NCI-H510A treated with DMSO at 0.1 percent for 48 hours (cell line): ENCODE data around the gene KANK3.
"Not testable (repeated sequence)": the region's sequence is repeated elsewhere in the genome, so short reads cannot be mapped to it uniquely, and the experiment has no call there.

Experiments used
- DNase-seq: peaks from one replicate; lab custom pipeline; 2025; lab: John Stamatoyannopoulos, UW

KANK3 gene

DNA sequence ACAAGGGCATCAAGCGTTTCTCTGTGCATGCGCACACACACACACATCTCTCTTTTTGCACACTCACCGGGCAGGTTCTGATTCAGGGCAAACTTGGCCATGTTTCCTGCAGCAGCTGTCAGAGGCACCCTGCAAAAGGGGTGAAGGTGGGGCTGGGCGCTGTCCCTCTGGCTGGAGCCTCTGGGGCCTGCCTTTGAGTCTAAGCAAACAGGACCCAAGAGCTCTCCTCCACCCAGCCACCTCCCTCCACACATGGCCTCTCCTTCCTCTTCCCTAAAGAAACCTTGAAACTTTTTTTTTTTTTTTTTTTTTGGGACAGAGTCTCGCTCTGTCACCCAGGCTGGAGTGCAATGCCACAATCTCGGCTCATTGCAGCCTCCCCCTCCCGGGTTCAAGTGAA lies 5.3 kb downstream of the KANK3 start:
- no peak for DNase-seq

DNA sequence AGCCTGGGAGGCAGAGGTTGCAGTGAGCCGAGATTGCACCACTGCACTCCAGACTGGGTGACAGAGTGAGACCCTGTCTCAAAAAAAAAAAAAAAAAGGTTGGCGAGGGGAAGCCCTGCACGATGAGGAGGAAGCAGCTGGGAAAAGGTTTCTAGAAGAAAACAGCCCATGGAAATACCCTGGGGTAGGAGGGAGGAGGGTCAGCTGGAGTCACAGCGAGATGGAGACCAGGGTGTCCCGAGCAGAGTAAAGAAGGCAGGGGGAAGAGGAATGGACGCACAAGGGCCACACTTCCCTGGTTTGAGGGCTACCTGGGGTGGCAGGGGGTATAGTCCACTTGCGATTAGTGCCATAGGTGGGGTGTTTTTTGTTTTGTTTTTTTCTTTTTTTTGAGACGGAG lies 6.4 kb downstream of the KANK3 start:
- no peak for DNase-seq

- DNase-seq = peak; percentile 59
Measured at GRCh38 chr19:8336072-8336569, 6.9 kb downstream of the KANK3 start.

- DNase-seq = no peak
Measured at GRCh38 chr19:8335343-8336071, 7.6 kb downstream of the KANK3 start.

- peak; percentile 79 for DNase-seq
Measured at GRCh38 chr19:8334458-8335342, 8.4 kb downstream of the KANK3 start.

DNA sequence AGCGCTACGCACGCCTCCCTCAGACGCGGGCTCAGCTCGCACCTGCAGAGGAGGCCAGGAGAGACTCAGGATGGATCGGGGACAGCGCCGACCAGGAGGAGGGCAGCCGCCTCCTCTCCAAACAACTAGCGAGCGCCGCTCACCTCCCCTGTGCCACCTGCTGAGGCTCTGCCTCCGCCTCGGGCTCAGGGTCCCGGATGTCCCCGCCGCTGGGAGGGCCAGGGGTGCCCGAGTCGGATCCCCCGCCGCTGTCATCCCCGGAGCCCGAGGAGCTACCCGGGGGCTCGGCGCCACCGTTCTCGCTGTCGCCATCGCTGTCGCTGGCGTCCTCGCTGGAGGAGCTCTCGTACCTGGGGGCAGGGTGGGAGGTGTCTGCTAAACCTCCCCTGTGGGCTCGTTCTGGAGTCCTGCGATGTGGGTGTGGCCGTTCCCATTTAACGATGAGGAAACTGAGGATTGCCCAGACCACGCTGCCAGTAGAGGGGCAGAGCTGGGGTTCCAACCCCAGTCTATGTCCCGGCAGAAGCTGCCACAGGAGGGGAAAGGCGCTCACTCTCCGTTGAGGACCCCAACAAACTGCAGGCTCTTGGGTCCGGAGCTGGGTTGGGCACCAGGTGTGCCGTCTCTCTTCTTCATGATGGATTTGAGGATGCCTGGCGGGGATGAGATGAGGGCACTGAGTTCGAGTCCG lies 9.2 kb downstream of the KANK3 start:
- peak; percentile 32 for DNase-seq

GRCh38 chr19:8332976-8333766 lies 9.9 kb downstream of the KANK3 start:
- DNase-seq = no peak

GRCh38 chr19:8331263-8331845 lies 11.7 kb downstream of the KANK3 start:
- no peak for DNase-seq

GRCh38 chr19:8329996-8330395 lies 13.1 kb downstream of the KANK3 start:
- DNase-seq = no peak

GRCh38 chr19:8325454-8325853 lies 17.6 kb downstream of the KANK3 start:
- DNase-seq = no peak

DNA sequence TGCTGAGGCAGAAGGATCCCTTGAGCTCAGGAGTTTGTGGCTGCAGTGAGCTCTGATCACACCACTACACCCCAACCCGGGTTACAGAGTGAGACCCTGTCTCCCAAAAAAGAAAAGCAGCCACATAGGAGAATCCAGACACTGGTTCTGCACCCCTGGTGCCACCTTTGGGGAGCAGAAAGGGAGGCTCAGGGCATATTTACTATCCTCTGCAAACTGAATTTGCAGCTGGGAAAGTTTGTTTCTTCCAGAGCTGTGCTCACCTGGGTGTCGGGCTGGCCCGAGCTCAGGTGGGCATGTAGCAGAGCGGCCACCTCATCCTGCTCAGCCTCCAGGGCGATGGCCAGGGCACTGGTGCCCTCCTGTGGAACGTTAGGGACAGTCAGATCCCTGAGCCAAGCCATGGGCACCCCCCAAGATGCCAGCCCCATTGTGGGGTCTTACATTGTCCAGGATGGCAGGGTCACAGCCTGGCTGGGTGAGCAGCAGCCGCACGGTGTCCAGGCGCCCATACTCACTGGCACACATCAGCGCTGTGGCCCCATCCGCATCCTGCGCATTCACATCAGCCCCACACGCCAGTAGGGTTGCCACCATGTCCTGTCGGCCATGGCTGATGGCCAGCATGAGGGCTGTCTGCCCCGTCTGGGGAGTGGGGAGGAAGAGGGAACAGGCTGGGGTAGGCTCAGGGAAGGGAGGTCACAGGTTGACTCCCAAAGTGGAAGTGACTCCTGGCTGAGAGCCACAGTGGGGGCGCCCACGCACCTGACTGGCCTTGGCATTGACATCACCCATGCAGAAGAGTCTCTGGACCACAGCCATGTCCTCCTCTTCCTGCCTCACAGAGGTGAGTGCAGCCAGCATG lies 18.6 kb downstream of the KANK3 start:
- DNase-seq = no peak

DNA sequence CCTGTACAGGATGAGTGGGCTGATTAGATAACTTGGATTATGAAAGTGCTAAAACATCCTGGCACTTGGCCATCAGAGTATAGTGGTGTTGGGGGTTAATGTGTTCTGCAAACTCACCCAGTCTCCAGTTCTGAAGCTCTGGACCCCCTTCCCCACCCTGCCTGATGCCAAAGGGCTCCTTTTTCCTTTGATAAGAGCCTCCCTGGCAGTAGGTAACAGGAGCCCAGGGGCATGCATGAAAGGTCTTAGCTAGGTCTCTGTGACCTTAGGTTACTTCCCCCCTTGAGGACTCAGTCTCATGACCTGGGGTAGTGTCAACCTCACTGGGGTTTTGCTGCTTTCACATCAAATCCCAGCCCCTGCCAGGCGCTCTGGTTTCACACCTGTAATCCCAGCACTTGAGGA lies 19.3 kb downstream of the KANK3 start:
- DNase-seq = no peak

DNA sequence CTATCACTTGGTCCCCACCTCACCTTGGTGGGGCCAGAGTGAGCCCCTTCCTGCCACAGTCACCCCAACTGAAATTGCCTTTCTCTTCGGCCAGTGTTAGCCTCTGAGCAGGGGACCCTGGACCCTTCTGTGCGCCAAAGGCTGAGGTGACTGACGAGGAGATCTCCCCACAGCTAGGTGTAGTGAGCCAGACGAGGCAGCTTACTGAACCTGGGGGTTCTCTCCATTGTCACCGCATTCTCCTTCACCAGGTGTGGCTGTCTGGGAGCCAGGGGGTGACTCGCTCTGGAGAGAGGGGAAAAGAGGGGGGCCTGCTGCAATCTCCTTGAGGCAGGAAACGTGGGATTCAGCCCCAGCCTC lies 20.4 kb downstream of the KANK3 start:
- DNase-seq = no peak

- DNase-seq = no peak
Measured at GRCh38 chr19:8321986-8322637, 20.9 kb downstream of the KANK3 start.

GRCh38 chr19:8321067-8321985 lies 21.7 kb downstream of the KANK3 start, which contains the start of the genes NDUFA7 and RPS28:
Gene NDUFA7 (minus strand): TSS chr19:8321375. CDS start chr19:8321358, 17 bp downstream.
Gene RPS28 (plus strand): TSS chr19:8321496. CDS start chr19:8321531, 35 bp downstream.
- peak; percentile 93 for DNase-seq

DNA sequence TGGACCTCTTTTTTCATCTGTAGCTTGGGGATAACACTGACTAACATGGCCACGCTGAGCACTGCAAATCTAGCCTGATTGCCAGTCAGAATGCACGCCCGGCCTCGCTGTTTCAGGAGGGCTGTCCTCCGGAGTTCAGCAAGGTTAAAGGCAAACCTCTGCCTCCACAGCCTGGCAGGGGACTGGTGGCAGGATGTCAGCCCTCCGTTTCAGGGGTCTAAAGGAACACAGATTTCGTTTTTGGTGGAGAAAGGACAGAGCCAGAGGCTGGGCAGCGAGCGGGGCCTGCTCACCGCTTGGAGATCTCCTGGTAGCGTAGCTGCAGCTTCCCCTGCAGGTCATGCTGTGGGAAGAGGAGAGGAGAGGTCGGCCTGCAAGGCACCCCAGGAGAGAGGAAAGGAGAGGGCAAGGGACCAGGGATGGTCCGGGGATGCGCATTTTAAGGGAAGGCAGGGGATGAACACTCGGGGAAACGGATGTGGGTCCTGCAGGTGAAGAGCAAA lies 22.4 kb downstream of the KANK3 start:
- no peak for DNase-seq

DNA sequence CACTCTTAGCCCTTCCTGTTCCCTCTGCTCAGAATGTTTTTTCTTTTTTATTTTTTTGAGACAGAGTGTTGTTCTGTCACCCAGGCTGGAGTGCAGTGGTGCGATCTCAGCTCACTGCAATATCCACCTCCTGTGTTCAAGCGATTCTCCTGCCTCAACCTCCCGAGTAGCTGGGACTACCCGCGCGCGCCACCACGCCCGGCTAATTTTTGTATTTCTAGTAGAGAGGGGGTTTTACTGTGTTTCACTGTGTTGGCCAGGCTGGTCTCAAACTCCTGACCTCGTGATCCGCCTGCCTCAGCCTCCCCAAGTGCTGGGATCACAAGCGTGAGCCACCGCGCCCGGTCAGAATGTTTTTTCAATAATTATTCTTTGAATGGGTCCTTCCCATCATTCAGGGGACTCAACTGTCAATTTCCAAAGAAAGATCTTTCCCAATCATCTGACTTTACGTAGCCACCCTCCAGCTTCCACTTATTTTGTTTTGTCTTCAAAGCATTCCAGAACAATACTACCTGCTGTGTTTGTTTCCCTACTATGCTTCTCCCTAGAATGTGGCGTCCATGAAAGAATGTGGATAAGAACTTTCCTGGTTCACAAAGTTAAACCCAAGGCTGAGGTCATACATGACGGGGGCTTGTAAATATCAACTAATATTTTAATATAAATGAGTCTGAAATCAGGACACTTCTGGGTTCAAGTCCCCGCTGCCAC lies 23.1 kb downstream of the KANK3 start:
- DNase-seq = no peak

DNA sequence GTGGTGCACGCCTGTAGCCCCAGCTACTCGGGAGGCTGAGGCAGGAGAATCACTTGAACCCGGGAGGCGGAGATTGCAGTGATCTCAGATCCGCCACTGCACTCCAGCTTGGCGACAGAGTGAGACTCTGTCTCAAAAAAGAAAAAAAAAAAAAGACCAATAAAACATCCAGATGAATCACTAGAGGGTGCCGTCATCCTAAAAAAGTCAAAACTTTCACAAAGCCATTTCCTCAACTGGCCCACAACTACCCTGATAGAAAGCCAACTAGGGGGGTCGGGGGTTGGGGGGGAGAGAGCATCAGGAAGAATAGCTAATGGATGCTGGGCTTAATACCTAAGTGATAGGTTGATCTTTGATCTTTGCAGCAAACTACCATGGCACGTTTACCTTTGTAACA lies 24.2 kb downstream of the KANK3 start:
- not testable (repeated sequence) for DNase-seq
